GM18858 (cell line): Measurements from ENCODE around the gene CDAN1.

Experiments
- ATAC-seq: cut with Tn5 transposase; IDR thresholded peaks from one replicate; pipeline ENCODE4 v1.9.1; 2021; ENCODE audit not compliant: unreplicated experiment

CDAN1 gene

GRCh38 chr15:42675021-42675420 lies 61.9 kb downstream of the CDAN1 start:
- ATAC-seq = no peak

GRCh38 chr15:42674472-42674871 lies 62.5 kb downstream of the CDAN1 start:
- ATAC-seq = no peak
